Neural cell (in vitro differentiated cells): ENCODE measurements around the gene GDF7. TPM values are rescaled to one million over a fixed set of nuclear protein-coding genes. Genes with fewer than 3 reads are reported as not detected.

Experiments
- H2AFZ ChIP-seq: fragments of 200-600, 300-800 bp; sonication (generic), shearing (Covaris generic); 2 replicates; pipeline ENCODE4 v1.6.0; 2014; ENCODE audit warnings: low read depth, mild to moderate bottlenecking, antibody characterized with exemption, low read length, moderate library complexity
- H3F3A ChIP-seq: fragments of 200-600 bp; shearing (Covaris generic); 2 replicates; pipeline ENCODE4 v1.6.1; 2016; ENCODE audit warnings: mild to moderate bottlenecking, moderate library complexity, mixed read lengths, antibody characterized with exemption, low read length; ENCODE audit not compliant: insufficient read depth, poor library complexity, severe bottlenecking
- H3K27ac ChIP-seq: fragments of 200-600, 300-800 bp; sonication (generic), shearing (Covaris generic); 2 replicates; pipeline ENCODE4 v1.5.1; 2014; ENCODE audit warnings: mild to moderate bottlenecking, low read length, moderate library complexity
- H3K27me3 ChIP-seq: fragments of 300-800, 200-600 bp; sonication (generic), shearing (Covaris generic); 2 replicates; pipeline ENCODE4 v1.6.0; 2014; ENCODE audit warnings: mild to moderate bottlenecking, low read depth, low read length, moderate library complexity; ENCODE audit not compliant: insufficient read depth
- H3K36me3 ChIP-seq: fragments of 300-800, 200-600 bp; sonication (generic), shearing (Covaris generic); 2 replicates; pipeline ENCODE4 v1.5.1; 2014; ENCODE audit warnings: mild to moderate bottlenecking, antibody characterized with exemption, low read length, moderate library complexity; ENCODE audit not compliant: insufficient read depth
- H3K4me2 ChIP-seq: fragments of 300-800, 200-600 bp; sonication (generic), shearing (Covaris generic); 2 replicates; pipeline ENCODE4 v1.6.0; 2014; ENCODE audit warnings: mild to moderate bottlenecking, low read length
- H3K4me3 ChIP-seq: fragments of 300-800, 200-600 bp; sonication (generic), shearing (Covaris generic); 2 replicates; pipeline ENCODE4 v1.5.1; 2014; ENCODE audit warnings: mild to moderate bottlenecking, low read length, moderate library complexity
- H3K79me2 ChIP-seq: fragments of 200-600 bp; shearing (Covaris generic); replicated peaks from 2 replicates; pipeline ENCODE4 v1.6.0; 2014; ENCODE audit warnings: mild to moderate bottlenecking, low read length, moderate library complexity; ENCODE audit not compliant: insufficient read depth
- H3K9ac ChIP-seq: fragments of 300-800, 200-600 bp; sonication (generic), shearing (Covaris generic); 2 replicates; pipeline ENCODE4 v1.6.1; 2016; ENCODE audit warnings: mild to moderate bottlenecking, low read length, mixed read lengths
- H3K9me2 ChIP-seq: fragments of 200-600 bp; shearing (Covaris generic); 2 replicates; pipeline ENCODE4 v1.6.1; 2016; ENCODE audit warnings: mild to moderate bottlenecking, low read length, mixed read lengths; ENCODE audit not compliant: insufficient read depth
- H3K9me3 ChIP-seq: fragments of 200-600, 300-800 bp; sonication (generic), shearing (Covaris generic); 2 replicates; pipeline ENCODE4 v1.6.1; 2016; ENCODE audit warnings: mild to moderate bottlenecking, mixed run types, low read length, moderate library complexity, mixed read lengths
- H4K20me1 ChIP-seq: fragments of 200-600 bp; shearing (Covaris generic); 2 replicates; pipeline ENCODE4 v1.6.1; 2016; ENCODE audit warnings: mild to moderate bottlenecking, mixed run types; ENCODE audit not compliant: insufficient read depth
- EP300 ChIP-seq: fragments of 450-650 bp; conservative IDR thresholded peaks from 2 replicates; pipeline ENCODE4 v1.6.1; 2014; ENCODE audit warnings: antibody characterized with exemption, mild to moderate bottlenecking, moderate library complexity; ENCODE audit not compliant: poor library complexity, severe bottlenecking
- EZH2 ChIP-seq: fragments of 200-600, 300-800 bp; shearing (Covaris generic), sonication (generic); IDR thresholded peaks from 2 replicates; pipeline ENCODE4 v1.6.1; 2014; ENCODE audit warnings: antibody characterized with exemption, low read length, borderline replicate concordance, mild to moderate bottlenecking; ENCODE audit not compliant: insufficient read depth, poor library complexity, severe bottlenecking
- MXI1 ChIP-seq: fragments of 450-650 bp; conservative IDR thresholded peaks from 2 replicates; pipeline ENCODE4 v1.6.1; 2014; ENCODE audit warnings: antibody characterized with exemption, mild to moderate bottlenecking; ENCODE audit not compliant: poor library complexity, severe bottlenecking
- POLR2AphosphoS5 ChIP-seq: IDR thresholded peaks from 2 replicates; pipeline ENCODE4 v1.6.1; 2012
- RAD21 ChIP-seq: fragments of 450-650 bp; conservative IDR thresholded peaks from 2 replicates; pipeline ENCODE4 v1.6.1; 2014; ENCODE audit warnings: antibody characterized with exemption, mild to moderate bottlenecking, moderate library complexity
- REST ChIP-seq: IDR thresholded peaks from 2 replicates; pipeline ENCODE4 v1.6.1; 2012; ENCODE audit warnings: borderline replicate concordance
- SMC3 ChIP-seq: fragments of 450-650 bp; conservative IDR thresholded peaks from 2 replicates; pipeline ENCODE4 v1.6.1; 2014; ENCODE audit warnings: antibody characterized with exemption, mild to moderate bottlenecking, moderate library complexity; ENCODE audit not compliant: poor library complexity
- TAF1 ChIP-seq: IDR thresholded peaks from 2 replicates; pipeline ENCODE4 v1.6.1; 2012; ENCODE audit warnings: low read depth
- polyA plus RNA-seq: library from polyadenylated mRNA; depleted of rRNA; stranded (reverse); fragments of >200 nt; gene quantifications from 2 replicates; pipeline ENCODE4 v1.2.3, GENCODE V29; 2014
- TF ChIP-seq, protein P1 (sequence below): fragments of 450-650 bp; IDR thresholded peaks from 2 replicates; pipeline ENCODE4 v1.5.1; 2014; ENCODE audit warnings: antibody characterized with exemption, mild to moderate bottlenecking, moderate library complexity; ENCODE audit not compliant: poor library complexity, severe bottlenecking

The GDF7 gene
- polyA plus RNA-seq, 1 donor from 2014 or later: 0.38 TPM

- H2AFZ ChIP-seq: no peak overlapping the region
- H3K36me3 ChIP-seq: no peaks in the 10 kb centered on the region
- no peaks in the 10 kb centered on the region for H3K9me3 ChIP-seq
- H3K9me2 ChIP-seq: no peaks in the 10 kb centered on the region
- TF ChIP-seq EP300 (no peak), REST (no peak), SMC3 (no peak), MXI1 (no peak), POLR2AphosphoS5 (no peak), EZH2 (no peak), RAD21 (no peak), TAF1 (no peak)
- TF ChIP-seq, protein P1, sequence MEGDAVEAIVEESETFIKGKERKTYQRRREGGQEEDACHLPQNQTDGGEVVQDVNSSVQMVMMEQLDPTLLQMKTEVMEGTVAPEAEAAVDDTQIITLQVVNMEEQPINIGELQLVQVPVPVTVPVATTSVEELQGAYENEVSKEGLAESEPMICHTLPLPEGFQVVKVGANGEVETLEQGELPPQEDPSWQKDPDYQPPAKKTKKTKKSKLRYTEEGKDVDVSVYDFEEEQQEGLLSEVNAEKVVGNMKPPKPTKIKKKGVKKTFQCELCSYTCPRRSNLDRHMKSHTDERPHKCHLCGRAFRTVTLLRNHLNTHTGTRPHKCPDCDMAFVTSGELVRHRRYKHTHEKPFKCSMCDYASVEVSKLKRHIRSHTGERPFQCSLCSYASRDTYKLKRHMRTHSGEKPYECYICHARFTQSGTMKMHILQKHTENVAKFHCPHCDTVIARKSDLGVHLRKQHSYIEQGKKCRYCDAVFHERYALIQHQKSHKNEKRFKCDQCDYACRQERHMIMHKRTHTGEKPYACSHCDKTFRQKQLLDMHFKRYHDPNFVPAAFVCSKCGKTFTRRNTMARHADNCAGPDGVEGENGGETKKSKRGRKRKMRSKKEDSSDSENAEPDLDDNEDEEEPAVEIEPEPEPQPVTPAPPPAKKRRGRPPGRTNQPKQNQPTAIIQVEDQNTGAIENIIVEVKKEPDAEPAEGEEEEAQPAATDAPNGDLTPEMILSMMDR: no peak
- no peaks in the 10 kb centered on the region for H3K79me2 ChIP-seq
- no peak overlapping the region for H3K4me3 ChIP-seq
- H3K4me2 ChIP-seq: no peak overlapping the region
- no peak overlapping the region for H3K27ac ChIP-seq
- H3F3A ChIP-seq: no peaks in the 10 kb centered on the region
- peaks cover 82% of the 10 kb centered on the region for H3K27me3 ChIP-seq
- no peak overlapping the region for H3K9ac ChIP-seq
- H4K20me1 ChIP-seq: no peaks in the 10 kb centered on the region
Measured at GRCh38 chr2:20663196-20664070, 3.5 kb upstream of the GDF7 start.

GRCh38 chr2:20664071-20664390 lies 2.9 kb upstream of the GDF7 start:
- Histone ChIP-seq H3K4me2 (no peak overlapping the region), H3K4me3 (no peak overlapping the region), H3K9ac (no peak overlapping the region), H3K9me3 (no peaks in the 10 kb centered on the region), H3K9me2 (no peaks in the 10 kb centered on the region), H3K27ac (no peak overlapping the region), H4K20me1 (no peaks in the 10 kb centered on the region), H3K36me3 (no peaks in the 10 kb centered on the region), H3K27me3 (peaks cover 88% of the 10 kb centered on the region), H3K79me2 (no peaks in the 10 kb centered on the region), H2AFZ (no peak overlapping the region), H3F3A (no peaks in the 10 kb centered on the region)
- no peak for TF ChIP-seq POLR2AphosphoS5
- no peak for TF ChIP-seq EP300
- TF ChIP-seq EZH2: no peak
- no peak for TF ChIP-seq TAF1
- TF ChIP-seq RAD21: no peak
- TF ChIP-seq, protein P1: no peak
- no peak for TF ChIP-seq MXI1
- TF ChIP-seq SMC3: no peak
- TF ChIP-seq REST: no peak
